Adrenal gland (tissue), 5 donors: Measurements from ENCODE around the gene HOXC5.
"Not testable (repeated sequence)": the region's sequence is repeated elsewhere in the genome, so short reads cannot be mapped to it uniquely, and the experiment has no call there.

Source experiments
- CTCF ChIP-seq, 6 experiments: fragments of 450-650 bp in 4 of 6; fragments of 200-600 bp in 2 of 6; sonication (generic) in 1 of 6; IDR thresholded peaks; 1 replicate in 5 of 6; 2 replicates in 1 of 6; pipeline versions ENCODE4 v1.5.1 to v1.8.0; 2016 to 2021; ENCODE audit warnings: antibody characterized with exemption in 6 of 6, mild to moderate bottlenecking in 2 of 6, moderate library complexity in 1 of 6
- POLR2A ChIP-seq, 2 donors: fragments of 450-650 bp; IDR thresholded peaks; one replicate each; pipeline ENCODE4 v1.6.1; 2017; ENCODE audit warnings: antibody characterized with exemption in 2 of 2, mild to moderate bottlenecking in 2 of 2, moderate library complexity in 1 of 2
- donor health status: DM: no; HTN: no; CAD: no.

- not testable (repeated sequence) for TF ChIP-seq CTCF, POLR2A (IDR thresholded peaks at IDR 0.05)
Measured at GRCh38 chr12:54081581-54082396, 48.9 kb downstream of the HOXC5 start.
